Uterus (tissue), 2 donors: Measurements from ENCODE around the gene KBTBD12.

Experiments
- CTCF ChIP-seq, 4 experiments: fragments of 200-600 bp in 2 of 4; fragments of 450-650 bp in 2 of 4; sonication (generic) in 2 of 4; IDR thresholded peaks; one replicate each; pipeline ENCODE4 v1.5.1; 2016 to 2019; ENCODE audit warnings: antibody characterized with exemption in 4 of 4, mild to moderate bottlenecking in 2 of 4, moderate library complexity in 1 of 4
- POLR2A ChIP-seq, 2 donors: fragments of 450-650 bp; IDR thresholded peaks; one replicate each; pipeline ENCODE4 v1.6.1; 2016; ENCODE audit warnings: antibody characterized with exemption in 2 of 2, mild to moderate bottlenecking in 1 of 2, moderate library complexity in 1 of 2

- TF ChIP-seq CTCF (IDR thresholded peaks at IDR 0.05): no peak
- no peak for TF ChIP-seq POLR2A (IDR thresholded peaks at IDR 0.05)
Observed at GRCh38 chr3:127903611-127904375, 11.2 kb upstream of the KBTBD12 start.
